ENCODE results near the gene CEP83.

The CEP83 gene

DNA sequence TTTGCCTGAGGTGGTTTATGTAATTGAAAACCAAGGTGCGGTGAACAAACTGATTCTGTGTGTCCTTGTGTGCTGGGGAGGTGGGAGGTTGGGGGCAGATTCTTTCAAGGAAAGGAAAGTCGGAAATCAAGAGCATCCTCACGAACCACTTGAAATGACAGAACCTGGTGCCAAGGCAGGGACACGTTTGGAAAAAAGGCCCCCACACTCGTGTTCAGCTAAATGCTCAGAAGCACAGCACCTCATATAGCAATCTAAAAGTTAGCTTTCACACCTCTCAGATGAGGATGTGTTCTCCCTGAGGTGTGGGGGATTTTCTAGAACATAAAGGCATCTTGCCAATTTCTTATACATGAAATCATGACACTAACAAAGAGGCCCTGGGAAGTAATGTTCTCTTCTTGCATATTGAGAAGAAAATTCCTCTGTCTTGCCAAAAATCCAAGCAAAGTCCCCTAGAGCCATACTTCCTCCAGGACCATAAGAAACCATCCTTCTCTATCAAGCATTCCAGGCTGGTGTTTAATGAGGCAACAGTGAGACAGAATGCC, 191.7 kb downstream of the CEP83 start:
- no peak overlapping the region for H3K27ac Mint-ChIP-seq
- peaks cover 59% of the 10 kb centered on the region for H3K4me1 Mint-ChIP-seq (ENCODE audit: low read depth)
- no peaks in the 10 kb centered on the region for H3K9me3 Mint-ChIP-seq
- no peak overlapping the region for H3K4me3 Mint-ChIP-seq
- H3K27me3 Mint-ChIP-seq (ENCODE audit: low read depth): no peaks in the 10 kb centered on the region
- H3K36me3 Mint-ChIP-seq (ENCODE audit: low read depth): peaks cover 58% of the 10 kb centered on the region

DNA sequence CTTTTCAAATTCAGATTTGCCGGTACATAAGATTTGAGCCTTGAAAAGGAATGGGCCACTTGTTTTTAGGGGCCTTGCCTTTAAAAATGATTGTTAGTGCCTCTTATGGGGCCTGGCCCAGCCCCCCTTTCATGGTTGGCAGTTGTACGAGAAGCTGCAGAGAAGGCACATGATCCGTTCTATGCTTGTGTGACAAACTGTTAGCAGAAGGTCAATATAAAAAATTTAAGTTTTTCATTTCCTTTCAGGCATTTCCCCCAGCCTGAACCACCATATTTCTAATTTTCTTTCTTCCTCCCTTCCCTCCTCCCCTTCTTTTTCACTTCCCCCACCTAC, 192.2 kb downstream of the CEP83 start:
- no peaks in the 10 kb centered on the region for H3K27me3 Mint-ChIP-seq (ENCODE audit: low read depth)
- no peak overlapping the region for H3K4me3 Mint-ChIP-seq
- H3K4me1 Mint-ChIP-seq (ENCODE audit: low read depth): peaks cover 64% of the 10 kb centered on the region
- H3K36me3 Mint-ChIP-seq (ENCODE audit: low read depth): peaks cover 55% of the 10 kb centered on the region
- peak overlapping the region; percentile 9 for H3K27ac Mint-ChIP-seq
- no peaks in the 10 kb centered on the region for H3K9me3 Mint-ChIP-seq

- no peak overlapping the region for H3K27ac Mint-ChIP-seq
- H3K4me1 Mint-ChIP-seq (ENCODE audit: low read depth): peaks cover 69% of the 10 kb centered on the region
- no peak overlapping the region for H3K4me3 Mint-ChIP-seq
- no peaks in the 10 kb centered on the region for H3K27me3 Mint-ChIP-seq (ENCODE audit: low read depth)
- peaks cover 52% of the 10 kb centered on the region for H3K36me3 Mint-ChIP-seq (ENCODE audit: low read depth)
- no peaks in the 10 kb centered on the region for H3K9me3 Mint-ChIP-seq
Measured at GRCh38 chr12:94266796-94267536, 192.7 kb downstream of the CEP83 start.

GRCh38 chr12:94265966-94266745, 193.5 kb downstream of the CEP83 start:
- H3K4me1 Mint-ChIP-seq (ENCODE audit: low read depth): peaks cover 67% of the 10 kb centered on the region
- H3K27me3 Mint-ChIP-seq (ENCODE audit: low read depth): no peaks in the 10 kb centered on the region
- H3K9me3 Mint-ChIP-seq: no peaks in the 10 kb centered on the region
- H3K27ac Mint-ChIP-seq: no peak overlapping the region
- peaks cover 47% of the 10 kb centered on the region for H3K36me3 Mint-ChIP-seq (ENCODE audit: low read depth)
- H3K4me3 Mint-ChIP-seq: no peak overlapping the region

GRCh38 chr12:94265539-94265938, 194.1 kb downstream of the CEP83 start:
- Mint-ChIP-seq H3K4me1 (ENCODE audit: low read depth) (peaks cover 65% of the 10 kb centered on the region), H3K36me3 (ENCODE audit: low read depth) (peaks cover 49% of the 10 kb centered on the region), H3K4me3 (no peak overlapping the region), H3K9me3 (no peaks in the 10 kb centered on the region), H3K27ac (no peak overlapping the region), H3K27me3 (ENCODE audit: low read depth) (no peaks in the 10 kb centered on the region)

GRCh38 chr12:94264736-94265485, 194.8 kb downstream of the CEP83 start:
- no peak overlapping the region for H3K4me3 Mint-ChIP-seq
- no peaks in the 10 kb centered on the region for H3K27me3 Mint-ChIP-seq (ENCODE audit: low read depth)
- no peak overlapping the region for H3K27ac Mint-ChIP-seq
- peaks cover 59% of the 10 kb centered on the region for H3K4me1 Mint-ChIP-seq (ENCODE audit: low read depth)
- H3K36me3 Mint-ChIP-seq (ENCODE audit: low read depth): peaks cover 53% of the 10 kb centered on the region
- H3K9me3 Mint-ChIP-seq: no peaks in the 10 kb centered on the region

DNA sequence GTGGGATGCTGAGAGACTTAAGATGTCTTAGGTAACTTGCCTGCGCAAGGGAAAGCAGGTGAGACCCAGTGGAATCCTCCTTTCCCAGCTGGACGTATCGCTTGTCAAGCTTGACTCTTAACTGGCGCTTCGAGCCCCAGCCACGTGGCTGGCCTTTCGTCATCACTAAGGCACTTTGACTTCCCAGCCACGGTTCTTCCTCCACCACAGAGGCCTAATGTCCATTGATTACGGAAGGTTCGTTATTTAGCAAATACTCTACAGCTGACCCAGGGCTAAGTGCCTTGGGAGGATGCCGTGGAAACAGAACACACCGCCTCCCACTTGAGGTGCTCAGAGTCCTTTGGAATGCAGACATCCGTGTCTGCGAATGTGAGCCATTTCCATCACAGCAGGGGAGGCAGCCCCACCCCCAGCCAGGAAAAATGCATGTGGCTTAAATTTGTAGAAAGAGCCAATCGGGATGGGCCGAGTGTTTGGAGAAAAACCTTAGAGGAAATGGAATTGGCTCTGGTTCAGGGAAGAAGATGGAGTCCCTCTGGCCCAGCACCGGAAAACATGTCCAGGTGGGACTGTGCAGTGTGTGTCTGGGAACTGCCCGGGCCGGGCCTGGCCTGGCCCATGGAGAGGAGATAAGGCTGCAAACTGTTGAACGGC, 195.6 kb downstream of the CEP83 start:
- Mint-ChIP-seq H3K9me3 (no peaks in the 10 kb centered on the region), H3K27ac (peak overlapping the region; percentile 94), H3K27me3 (ENCODE audit: low read depth) (no peaks in the 10 kb centered on the region), H3K4me1 (ENCODE audit: low read depth) (peaks cover 51% of the 10 kb centered on the region), H3K4me3 (peak overlapping the region; percentile 74), H3K36me3 (ENCODE audit: low read depth) (peaks cover 50% of the 10 kb centered on the region)

- Mint-ChIP-seq H3K4me1 (ENCODE audit: low read depth) (peaks cover 47% of the 10 kb centered on the region), H3K4me3 (peak overlapping the region; percentile 74), H3K36me3 (ENCODE audit: low read depth) (peaks cover 48% of the 10 kb centered on the region), H3K9me3 (no peaks in the 10 kb centered on the region), H3K27ac (peak overlapping the region; percentile 94), H3K27me3 (ENCODE audit: low read depth) (no peaks in the 10 kb centered on the region)
Measured at GRCh38 chr12:94263011-94263811, 196.5 kb downstream of the CEP83 start.

- no peaks in the 10 kb centered on the region for H3K9me3 Mint-ChIP-seq
- no peaks in the 10 kb centered on the region for H3K27me3 Mint-ChIP-seq (ENCODE audit: low read depth)
- peaks cover 39% of the 10 kb centered on the region for H3K4me1 Mint-ChIP-seq (ENCODE audit: low read depth)
- peak overlapping the region; percentile 74 for H3K4me3 Mint-ChIP-seq
- peaks cover 46% of the 10 kb centered on the region for H3K36me3 Mint-ChIP-seq (ENCODE audit: low read depth)
- H3K27ac Mint-ChIP-seq: peak overlapping the region; percentile 94
Measured at GRCh38 chr12:94262228-94263010, 197.2 kb downstream of the CEP83 start.

DNA sequence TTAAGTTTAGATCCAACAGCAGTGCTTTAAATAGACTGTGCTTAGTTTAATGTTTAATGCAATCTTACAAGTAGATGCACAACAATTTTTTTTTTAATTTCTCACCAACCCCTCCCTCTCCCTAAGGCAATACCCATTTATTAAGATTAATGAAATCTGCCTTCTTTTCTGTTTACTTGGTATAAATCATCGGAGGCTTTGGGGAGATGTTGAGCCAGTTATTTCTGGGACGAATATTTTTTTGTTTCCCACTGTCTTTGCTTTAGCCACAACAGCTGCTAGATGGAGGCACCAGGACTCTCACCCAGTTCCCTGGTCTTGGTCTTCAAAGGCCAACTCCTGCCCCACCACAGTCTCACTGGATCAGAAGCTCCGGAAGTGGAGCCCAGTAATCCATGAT, 197.9 kb downstream of the CEP83 start:
- Mint-ChIP-seq H3K9me3 (no peaks in the 10 kb centered on the region), H3K4me1 (ENCODE audit: low read depth) (peaks cover 36% of the 10 kb centered on the region), H3K36me3 (ENCODE audit: low read depth) (peaks cover 45% of the 10 kb centered on the region), H3K27me3 (ENCODE audit: low read depth) (no peaks in the 10 kb centered on the region), H3K27ac (peak overlapping the region; percentile 94), H3K4me3 (peak overlapping the region; percentile 74)

GRCh38 chr12:94261119-94261518, 198.5 kb downstream of the CEP83 start:
- Mint-ChIP-seq H3K27me3 (ENCODE audit: low read depth) (no peaks in the 10 kb centered on the region), H3K4me1 (ENCODE audit: low read depth) (peaks cover 37% of the 10 kb centered on the region), H3K27ac (no peak overlapping the region), H3K9me3 (no peaks in the 10 kb centered on the region), H3K36me3 (ENCODE audit: low read depth) (peaks cover 45% of the 10 kb centered on the region), H3K4me3 (no peak overlapping the region)

DNA sequence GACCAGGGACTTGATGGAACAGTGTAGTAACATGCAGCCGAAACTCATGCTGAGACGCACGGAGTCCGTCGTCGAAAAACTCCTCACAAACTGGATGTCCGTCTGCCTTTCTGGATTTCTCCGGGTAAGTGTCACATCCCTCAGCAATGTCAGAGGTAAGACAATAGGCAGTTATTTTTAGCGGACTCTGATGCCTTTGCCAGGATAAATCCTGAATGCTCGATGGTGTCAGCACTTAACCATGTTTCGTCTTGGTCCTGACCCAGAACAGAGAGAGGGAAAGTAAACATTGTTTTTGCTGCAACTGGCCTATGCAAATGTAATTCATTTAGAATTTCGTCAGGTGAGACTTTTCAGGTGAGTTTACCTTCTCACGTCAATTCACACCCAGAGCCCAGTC, 198.9 kb downstream of the CEP83 start:
- Mint-ChIP-seq H3K9me3 (no peaks in the 10 kb centered on the region), H3K27ac (no peak overlapping the region), H3K36me3 (ENCODE audit: low read depth) (peaks cover 45% of the 10 kb centered on the region), H3K4me1 (ENCODE audit: low read depth) (peaks cover 35% of the 10 kb centered on the region), H3K4me3 (no peak overlapping the region), H3K27me3 (ENCODE audit: low read depth) (no peaks in the 10 kb centered on the region)

DNA sequence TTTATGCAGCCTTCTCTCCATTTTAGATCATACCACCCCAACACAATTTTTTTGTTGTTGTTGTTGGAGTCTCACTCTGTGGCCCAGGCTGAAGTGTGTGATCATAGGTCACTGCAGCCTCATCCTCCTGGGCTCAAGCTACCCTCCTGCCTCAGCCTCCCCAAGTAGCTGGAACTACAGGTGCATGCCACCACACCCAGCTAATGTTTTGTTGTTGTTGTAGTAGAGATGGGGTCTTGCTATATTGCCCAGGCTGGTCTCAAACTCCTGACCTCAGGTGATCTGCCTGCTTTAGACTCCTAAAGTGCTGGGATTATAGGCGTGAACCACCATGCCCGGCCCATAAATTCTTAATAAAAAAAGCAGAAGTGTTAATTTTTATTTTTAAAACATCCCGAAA, 199.7 kb downstream of the CEP83 start:
- H3K4me1 Mint-ChIP-seq (ENCODE audit: low read depth): peaks cover 33% of the 10 kb centered on the region
- no peak overlapping the region for H3K4me3 Mint-ChIP-seq
- no peaks in the 10 kb centered on the region for H3K27me3 Mint-ChIP-seq (ENCODE audit: low read depth)
- H3K27ac Mint-ChIP-seq: no peak overlapping the region
- H3K36me3 Mint-ChIP-seq (ENCODE audit: low read depth): peaks cover 43% of the 10 kb centered on the region
- no peaks in the 10 kb centered on the region for H3K9me3 Mint-ChIP-seq
